CD4-positive, alpha-beta T cell treated with Interferon alpha-2 for 1 hour (primary cell): Measurements from ENCODE around the gene PSME2.

Experiments used
- DNase-seq, 2 donors: peaks; one replicate each; pipeline ENCODE4 v3.0.0-alpha.2; 2020 to 2022

PSME2 gene

DNA sequence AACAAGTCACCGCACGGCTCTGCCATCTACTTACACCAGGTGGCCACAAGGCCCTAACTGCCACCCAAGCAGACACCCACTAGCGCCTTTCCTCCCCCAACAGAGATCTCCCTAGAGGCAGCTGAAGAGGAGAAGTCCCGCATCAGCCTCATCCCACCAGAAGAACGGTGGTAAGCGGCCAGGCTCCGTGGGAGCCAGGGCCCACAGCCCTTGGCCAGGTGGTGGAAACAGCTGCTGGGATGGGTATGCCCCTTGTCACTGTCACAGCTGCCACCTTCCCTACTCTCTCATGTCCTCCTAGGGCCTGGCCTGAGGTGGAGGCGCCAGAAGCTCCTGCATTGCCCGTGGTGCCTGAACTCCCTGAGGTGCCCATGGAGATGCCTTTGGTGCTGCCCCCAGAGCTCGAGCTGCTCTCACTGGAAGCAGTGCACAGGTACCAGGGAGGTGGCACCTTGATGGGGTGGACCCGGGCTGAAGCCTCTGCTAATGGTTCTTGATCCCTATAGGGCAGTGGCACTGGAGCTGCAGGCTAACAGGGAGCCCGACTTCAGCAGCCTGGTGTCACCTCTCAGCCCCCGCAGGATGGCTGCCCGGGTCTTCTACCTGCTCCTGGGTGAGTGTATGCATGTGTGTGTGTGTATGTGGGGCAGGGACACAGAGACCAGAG, 33.0 kb upstream of the PSME2 start:
- DNase-seq: no peak

DNA sequence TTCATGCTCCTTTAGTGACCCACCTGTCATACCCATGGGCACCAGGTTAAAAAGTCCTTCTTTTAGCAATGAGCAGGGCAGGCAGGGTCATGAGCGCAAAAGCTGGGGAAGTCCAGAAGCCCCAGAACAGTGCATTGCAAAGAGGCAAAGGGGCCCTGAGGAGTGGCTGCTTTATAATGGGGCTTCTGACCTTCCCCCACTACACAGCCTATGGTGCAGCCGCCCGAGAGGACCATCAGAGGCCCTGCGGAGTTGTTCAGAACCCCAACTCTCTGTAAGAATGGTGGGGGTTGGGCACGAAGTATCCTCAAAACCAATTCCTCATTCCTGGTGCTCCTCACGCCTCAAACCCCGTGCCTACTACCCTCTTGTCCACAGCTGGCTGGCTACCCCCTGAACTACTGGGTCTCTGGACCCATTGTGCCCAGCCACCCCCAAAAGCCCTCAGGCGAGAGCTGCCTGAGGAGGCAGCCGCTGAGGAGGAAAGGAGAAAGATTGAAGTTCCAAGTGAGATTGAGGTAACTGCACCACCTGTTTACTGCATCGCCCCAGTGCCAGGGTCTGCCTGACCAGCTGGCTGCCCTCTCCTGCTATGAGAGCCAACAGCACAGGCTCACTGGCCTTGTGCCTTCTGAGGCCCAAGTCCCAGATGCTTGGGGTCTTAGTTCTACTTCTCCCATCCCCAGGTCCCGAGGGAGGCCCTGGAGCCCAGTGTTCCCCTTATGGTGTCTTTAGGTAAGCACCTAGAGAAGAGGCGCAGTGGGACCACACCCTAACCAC, 32.2 kb upstream of the PSME2 start:
- DNase-seq: no peak

DNA sequence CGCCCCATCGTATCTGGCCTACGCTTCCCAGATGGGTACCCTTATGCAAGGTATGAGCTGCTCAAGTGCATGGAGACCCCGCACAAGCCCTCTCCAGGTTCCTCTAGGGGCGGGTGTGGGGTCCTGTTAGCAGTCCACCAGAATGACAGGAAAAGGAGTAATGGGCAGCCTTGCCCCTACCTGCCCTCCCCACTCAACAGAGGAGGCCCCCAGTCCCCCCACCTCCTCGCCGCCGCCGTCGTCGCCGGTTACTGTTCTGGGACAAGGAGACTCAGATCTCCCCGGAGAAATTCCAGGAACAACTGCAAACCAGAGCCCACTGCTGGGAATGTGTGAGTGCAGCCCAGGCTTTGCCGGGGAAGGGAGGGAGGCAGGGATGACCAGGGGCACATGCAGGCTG, 31.5 kb upstream of the PSME2 start:
- DNase-seq: no peak

DNA sequence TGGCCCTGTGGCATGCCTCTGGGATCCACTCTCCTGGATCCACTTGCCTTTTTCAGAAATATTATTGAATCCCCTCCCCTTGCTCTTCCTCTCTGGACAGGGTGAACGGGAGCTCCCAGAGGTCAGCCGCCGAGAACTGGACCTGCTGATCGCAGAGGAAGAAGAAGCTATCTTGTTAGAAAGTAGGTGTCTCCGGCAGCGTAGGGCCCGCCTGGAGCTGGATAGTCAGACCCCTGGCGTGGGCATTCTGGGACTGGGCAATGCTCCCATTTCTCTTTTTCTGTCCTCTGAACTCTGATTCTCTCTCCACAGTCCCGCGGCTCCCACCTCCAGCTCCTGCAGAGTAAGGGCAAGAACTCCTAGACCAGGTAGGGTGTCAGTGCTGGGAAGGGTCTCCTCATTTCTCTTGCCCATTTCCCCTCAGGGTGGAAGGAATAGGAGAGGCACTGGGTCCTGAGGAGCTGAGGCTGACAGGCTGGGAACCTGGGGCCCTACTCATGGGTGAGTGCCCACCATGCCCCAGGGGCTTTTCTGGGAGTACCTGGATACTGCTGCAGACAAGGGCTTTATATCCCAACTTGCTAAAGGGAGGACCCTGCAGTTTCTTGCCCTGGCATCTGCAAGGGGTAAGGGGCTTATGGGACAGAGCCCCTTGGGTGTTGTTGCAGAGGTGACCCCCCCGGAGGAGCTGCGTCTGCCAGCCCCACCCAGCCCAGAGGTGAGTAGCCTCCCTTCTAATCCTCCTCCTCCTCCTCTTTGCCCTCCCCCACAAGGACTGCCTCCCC, 30.8 kb upstream of the PSME2 start:
- no peak for DNase-seq

DNA sequence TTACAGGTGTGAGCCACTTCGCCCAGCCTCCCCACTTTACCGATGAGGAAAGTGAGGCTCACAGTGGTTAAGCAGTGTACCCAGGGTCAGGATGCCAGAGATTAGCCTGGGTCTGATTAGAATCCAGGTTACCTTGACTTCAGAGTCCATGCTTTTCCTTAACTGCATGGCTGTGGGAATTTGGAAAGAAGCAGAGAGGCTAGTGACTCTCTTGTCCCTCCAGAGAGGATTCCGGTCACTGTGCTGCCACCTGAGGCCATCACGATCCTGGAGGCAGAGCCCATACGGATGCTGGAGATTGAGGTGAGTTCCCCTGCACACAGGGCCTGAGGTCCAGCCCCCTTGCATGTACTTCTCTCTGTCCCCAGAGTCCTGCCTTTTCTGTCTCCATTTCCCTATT, 30.2 kb upstream of the PSME2 start:
- no peak for DNase-seq

- no peak for DNase-seq
These were observed 26.5 kb upstream of the PSME2 start for GRCh38 chr14:24172871-24173281.

DNA sequence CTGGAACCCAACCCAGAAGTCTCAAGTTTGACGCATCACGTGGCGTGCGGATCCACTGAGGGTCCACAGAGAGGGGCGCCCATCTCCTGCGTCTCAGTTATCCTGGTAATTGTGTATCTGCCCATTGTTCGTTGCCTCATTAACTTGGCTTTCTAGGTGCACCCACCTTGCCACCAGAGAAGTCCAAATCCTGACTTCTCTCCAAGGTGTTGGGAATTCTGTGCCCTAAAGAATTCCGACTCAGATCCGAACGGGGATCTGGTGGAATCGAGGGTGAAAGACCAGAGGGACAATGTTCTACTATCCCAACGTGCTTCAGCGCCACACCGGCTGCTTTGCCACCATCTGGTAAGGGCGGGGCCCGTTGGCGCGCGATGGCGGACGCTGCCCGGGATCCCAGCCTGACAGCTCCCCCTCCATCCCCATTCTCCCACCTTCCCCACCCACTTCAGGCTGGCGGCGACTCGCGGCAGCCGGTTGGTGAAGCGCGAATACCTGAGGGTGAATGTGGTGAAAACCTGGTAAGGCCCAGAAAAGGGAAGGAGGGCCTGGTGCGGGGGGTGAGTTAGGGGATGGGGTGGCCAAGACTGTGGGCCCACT, 26.0 kb upstream of the PSME2 start:
- DNase-seq: no peak

DNA sequence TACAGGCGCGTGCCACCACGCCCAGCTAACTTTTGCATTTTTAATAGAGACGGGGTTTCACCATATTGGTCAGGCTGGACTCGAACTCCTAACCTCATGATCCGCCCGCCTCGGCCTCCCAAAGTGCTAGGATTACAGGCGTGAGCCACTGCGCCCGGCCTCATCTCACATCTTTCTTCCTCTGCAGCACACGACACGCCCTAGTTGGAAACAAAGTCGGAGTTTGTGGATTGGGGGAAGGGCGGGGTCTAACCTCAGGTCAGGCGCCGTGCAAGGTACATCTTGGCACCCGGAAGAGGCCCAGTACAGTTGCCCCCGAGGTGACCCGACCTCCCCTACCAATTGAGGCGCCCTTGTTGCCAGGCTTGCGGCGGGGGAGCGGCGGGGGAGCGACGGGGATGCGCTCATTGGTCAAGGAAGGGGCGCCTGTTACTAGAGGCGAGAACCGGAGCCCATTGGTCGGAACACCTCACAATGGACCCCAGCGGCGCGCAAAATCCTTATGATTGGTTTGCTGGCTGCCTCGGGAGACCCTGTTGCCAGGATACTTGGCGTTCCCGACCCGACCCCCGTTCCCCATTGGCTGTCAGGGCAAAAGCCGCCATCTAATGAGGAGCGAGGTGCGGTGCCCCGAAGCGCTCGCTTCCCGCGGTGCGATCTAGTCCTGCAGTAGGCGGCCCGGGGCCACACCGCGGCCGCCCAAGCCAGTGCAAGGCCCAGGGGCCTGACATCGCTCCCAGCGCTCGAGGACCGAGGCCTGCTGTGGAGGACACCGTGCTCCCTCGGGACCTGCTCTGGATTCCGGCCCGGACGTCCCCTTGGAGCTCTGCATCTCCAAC, 25.2 kb upstream of the PSME2 start, which contains the start of gene REC8:
Gene REC8 (plus strand): TSS at position 659 of the 839 bp plus-strand sequence. CDS start 473 bp downstream, outside the sequence.
- peak; percentile 77 to 86 for DNase-seq

DNA sequence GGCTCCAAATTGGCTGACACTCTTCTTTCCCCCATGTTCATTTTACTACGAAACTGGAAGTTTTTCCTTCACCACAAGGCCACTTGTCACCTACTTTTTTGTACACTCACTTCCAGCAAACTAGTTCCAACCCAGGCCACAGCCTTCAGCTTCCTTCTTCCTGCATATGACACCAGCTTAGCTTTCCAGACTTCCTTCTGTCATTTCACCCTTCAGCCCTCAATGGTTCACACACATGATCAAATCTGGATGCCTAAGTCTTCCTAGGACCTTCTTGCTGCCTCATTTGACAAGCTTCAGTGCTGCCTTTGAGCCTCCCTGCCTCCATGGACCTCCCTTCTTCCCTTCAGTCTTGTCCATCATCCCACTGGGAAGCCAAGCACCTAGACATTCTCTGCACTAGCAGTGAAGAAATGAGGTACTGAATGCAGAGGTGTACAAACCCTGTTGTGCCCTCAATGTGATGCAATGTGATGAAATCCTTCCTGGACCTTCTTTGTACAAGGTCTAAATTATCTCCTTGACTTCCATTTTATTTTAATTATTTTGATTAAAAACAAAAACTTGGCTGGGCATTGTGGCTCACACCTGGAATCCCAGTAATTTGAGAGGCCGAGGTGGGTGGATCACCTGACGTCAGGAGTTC, 21.2 kb upstream of the PSME2 start:
- DNase-seq: no peak

GRCh38 chr14:24165785-24166184, 19.4 kb upstream of the PSME2 start:
- no peak for DNase-seq

GRCh38 chr14:24164518-24164991, 18.1 kb upstream of the PSME2 start:
- DNase-seq: no peak

DNA sequence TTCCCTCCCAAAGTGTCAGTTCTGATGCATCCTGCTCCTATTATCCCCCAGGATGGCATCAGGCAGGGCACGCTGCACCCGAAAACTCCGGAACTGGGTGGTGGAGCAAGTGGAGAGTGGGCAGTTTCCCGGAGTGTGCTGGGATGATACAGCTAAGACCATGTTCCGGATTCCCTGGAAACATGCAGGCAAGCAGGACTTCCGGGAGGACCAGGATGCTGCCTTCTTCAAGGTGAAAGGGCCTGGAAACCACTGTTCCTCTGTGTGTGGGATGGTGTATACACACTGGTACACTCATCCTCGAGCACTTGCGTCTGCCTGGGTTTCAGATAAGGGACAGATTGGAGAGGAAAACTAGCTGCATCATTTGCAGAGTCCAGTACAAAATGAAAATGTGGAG, 15.7 kb upstream of the PSME2 start:
- no peak for DNase-seq

- DNase-seq: peak; percentile 96 to 99
These were observed 14.7 kb upstream of the PSME2 start, which contains the start of gene IRF9 for GRCh38 chr14:24160850-24161804. Gene IRF9, plus strand, starts transcription at chr14:24161265. Its CDS starts 880 bp downstream, at chr14:24162145.

- DNase-seq: no peak
These were observed 14.1 kb upstream of the PSME2 start for GRCh38 chr14:24160499-24160849.

DNA sequence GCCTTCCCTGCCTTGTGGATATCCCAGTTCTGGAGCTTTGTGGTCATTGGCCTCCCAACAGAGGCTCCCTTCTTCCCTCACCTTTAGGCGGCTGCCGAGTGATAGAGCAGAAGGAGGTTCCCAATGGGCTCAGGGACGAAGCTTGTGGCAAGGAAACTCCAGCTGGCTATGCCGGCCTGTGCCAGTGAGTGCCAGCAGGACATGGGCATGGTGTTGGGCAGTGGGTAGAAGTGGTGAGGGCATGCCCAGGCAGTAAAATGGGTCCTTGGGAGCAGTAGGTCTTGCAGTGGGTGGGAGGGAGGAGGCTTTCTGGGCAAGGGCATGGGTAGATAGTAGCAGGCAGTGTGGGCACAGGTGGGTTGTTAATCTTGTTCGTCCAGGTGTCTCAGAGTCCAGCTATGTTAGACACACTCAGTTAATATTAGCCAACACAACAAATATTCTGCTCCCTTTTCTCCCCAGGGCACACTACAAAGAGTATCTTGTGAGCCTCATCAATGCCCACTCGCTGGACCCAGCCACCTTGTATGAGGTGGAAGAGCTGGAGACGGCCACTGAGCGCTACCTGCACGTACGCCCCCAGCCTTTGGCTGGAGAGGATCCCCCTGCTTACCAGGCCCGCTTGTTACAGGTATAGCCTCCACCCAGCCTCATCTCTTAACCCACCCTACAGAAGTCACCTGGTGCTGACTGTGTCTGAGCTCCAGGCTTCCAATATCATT, 13.5 kb upstream of the PSME2 start:
- no peak for DNase-seq

DNA sequence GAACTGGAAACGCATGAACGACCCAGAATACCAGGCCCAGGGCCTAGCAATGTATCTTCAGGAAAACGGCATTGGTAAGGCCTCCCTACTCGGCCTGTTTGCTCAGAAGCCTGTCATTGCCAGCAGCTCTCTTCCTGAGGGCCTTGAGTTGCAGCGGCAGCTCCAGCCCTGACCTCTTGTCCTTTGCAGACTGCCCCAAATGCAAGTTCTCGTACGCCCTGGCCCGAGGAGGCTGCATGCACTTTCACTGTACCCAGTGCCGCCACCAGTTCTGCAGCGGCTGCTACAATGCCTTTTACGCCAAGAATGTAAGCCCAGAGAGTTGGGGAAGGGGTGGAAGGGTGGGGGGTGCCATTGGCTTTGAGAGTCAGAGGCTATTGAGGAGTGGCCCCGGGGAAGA, 10.9 kb upstream of the PSME2 start:
- no peak for DNase-seq

DNA sequence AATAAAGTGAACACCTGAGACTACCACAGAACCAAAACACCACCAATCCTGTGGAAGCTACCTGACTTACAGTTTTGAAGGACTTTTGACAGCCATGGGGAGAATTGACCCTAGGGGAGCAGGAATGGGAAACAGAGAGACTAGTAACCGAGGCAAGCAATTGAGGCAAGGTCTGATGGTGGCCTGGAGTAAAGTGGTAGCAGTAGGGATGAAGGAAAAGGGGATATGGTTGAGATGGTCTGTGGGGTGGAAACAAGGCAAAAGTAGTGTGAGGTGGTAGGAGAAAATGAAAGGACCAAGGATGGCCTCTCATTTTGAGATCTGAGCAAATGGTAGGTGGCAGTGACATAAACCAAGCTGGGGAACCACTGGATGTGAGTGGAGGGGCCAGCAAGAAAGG, 10.4 kb upstream of the PSME2 start:
- no peak for DNase-seq

DNA sequence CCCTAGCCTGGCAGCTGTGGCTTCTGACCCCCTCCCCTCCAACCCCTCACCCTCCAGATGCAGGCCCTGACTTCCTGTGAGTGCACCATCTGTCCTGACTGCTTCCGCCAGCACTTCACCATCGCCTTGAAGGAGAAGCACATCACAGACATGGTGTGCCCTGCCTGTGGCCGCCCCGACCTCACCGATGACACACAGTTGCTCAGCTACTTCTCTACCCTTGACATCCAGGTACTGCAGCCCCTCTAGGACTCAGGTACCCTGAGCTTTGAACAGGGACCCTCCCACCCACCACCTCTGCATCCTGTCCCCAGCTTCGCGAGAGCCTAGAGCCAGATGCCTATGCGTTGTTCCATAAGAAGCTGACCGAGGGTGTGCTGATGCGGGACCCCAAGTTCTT, 8.7 kb upstream of the PSME2 start:
- no peak for DNase-seq

DNA sequence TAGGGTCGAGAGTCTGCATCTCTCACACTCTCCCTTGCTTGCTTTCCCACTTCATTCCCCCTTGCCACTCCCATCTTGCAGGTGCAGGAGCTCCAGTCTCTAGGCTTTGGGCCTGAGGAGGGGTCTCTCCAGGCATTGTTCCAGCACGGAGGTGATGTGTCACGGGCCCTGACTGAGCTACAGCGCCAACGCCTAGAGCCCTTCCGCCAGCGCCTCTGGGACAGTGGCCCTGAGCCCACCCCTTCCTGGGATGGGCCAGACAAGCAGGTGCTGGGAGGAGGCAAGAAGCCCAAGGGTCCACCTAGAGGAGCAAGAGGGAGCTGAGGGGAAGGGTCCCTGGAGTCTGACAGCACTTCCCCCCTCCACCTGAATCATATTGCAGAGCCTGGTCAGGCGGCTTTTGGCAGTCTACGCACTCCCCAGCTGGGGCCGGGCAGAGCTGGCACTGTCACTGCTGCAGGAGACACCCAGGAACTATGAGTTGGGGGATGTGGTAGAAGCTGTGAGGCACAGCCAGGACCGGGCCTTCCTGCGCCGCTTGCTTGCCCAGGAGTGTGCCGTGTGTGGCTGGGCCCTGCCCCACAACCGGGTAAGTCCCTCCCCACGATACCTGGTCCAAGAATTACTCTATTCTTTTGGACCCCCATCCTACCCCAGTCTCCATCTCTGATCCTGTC, 5.1 kb upstream of the PSME2 start:
- no peak for DNase-seq
